GM19452 (cell line): ENCODE results near the gene KIAA0408.
A peak's percentile ranks its signal among the peaks of the same experiment; 100 is the strongest.

ENCODE experiments used
- ATAC-seq: cut with Tn5 transposase; IDR thresholded peaks from one replicate; pipeline ENCODE4 v1.9.1; 2021; ENCODE audit not compliant: unreplicated experiment

Gene KIAA0408

DNA sequence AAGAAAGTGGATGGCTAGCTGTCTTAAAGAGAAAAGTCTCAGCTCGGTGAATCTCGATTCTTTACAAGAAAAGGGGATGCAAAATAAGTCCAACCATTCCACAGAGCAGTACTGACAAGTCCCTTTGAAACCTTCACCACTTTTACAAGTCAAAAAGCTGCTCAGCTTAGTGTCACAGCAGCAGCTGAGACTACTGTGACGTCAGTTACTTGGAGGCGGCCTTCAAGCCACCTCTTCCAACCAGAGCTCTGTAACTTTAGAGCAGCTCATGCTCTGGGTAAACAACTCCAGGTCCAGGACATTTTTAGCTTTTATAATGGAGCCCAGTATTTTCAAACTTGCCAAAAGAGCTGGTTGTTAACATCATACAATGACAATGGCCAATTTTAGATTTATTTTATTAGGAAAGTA, at the start of gene KIAA0408:
Gene KIAA0408 (minus strand): TSS at position 159 of the 411 bp plus-strand sequence. CDS start 5,408 bp downstream, outside the sequence.
- ATAC-seq, result no peak

DNA sequence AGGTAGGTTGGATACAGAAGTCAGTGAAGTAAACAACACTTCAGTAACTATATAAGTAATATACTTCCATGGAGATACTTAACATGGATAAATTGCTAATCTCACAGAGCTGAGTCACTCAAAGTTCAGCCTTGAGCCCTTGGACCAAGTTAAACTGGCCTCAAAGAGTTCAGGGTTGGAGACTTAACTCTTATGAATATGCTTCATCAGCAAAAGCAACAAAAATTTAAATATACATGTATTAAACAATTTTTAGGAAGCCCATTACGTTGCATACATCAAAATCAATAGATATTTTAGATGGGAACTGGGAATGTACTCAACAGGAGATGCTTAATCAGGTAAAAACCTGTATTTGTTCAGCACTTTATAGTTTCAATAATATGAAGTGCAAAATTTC, 47.7 kb upstream of the KIAA0408 start:
- ATAC-seq, result no peak

GRCh38 chr6:127503022-127503421, 43.8 kb upstream of the KIAA0408 start:
- ATAC-seq, result no peak

- ATAC-seq, result no peak
Observed at GRCh38 chr6:127497410-127497809, 38.2 kb upstream of the KIAA0408 start.

- no peak for ATAC-seq
Observed at GRCh38 chr6:127496471-127496870, 37.3 kb upstream of the KIAA0408 start.

GRCh38 chr6:127494240-127494767, 35.1 kb upstream of the KIAA0408 start:
- ATAC-seq, result no peak

- ATAC-seq, result no peak
Observed at GRCh38 chr6:127489248-127489647, 30.1 kb upstream of the KIAA0408 start.

- ATAC-seq, result no peak
Observed at GRCh38 chr6:127486934-127487333, 27.7 kb upstream of the KIAA0408 start.

DNA sequence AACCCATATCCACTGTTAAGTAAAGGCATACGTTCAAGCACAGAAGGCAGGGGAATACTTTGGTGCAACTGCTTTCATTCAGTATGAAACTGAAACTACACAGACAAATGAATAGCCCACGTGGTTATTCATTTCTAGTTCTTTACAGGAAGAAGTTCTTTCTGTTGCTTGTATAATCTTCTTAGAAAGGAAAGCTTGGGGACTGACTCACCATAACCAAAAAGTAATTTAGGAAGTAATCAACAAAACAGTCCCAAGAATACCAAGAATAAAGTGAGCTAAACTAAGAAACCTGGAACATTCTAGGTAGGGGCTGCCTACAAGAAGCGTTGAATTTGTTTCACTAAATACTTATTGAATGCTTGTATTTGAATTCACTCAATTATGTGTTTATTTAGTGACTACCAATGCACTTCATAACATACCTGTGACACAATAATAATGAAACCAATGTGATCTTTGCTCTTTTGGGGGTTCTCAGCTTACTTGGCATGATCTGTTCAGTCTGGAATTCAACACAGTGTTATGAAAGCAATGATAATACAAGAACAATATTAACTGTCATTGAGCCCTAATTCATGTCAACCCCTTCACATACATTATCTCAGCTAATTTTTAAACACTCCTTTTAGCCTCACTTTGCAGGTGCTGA, 25.1 kb upstream of the KIAA0408 start:
- peak; percentile 99 for ATAC-seq

DNA sequence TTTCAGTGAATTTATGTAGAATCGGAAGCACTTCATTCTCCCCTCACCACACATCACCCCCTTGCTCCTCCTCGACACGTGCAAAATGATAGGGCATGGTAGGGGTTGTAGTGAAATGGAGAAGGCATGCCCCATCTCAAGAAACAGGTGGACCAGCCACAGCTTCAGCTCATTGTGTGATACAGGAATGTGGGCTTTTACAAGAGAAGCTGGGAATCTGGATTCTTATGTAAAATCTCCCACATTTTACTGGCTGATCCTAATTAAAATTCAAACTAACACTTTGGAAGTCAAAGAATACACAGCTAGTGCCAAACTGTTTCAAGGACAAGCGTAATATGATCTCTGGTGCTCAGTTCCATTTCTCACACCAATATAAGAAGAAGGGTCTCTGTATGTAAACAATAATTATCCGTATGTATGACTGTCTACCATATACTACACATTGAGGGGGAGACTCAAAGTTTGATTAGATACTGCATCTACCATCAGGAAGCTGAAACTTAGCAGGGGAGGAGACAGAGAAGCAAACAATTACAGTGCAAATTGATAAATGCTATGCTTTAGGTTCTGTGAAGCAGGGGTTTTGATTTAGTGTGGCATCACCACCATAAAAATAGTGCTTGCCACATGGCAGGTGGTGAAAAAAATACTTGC, 24.3 kb upstream of the KIAA0408 start:
- ATAC-seq, result peak; percentile 24

DNA sequence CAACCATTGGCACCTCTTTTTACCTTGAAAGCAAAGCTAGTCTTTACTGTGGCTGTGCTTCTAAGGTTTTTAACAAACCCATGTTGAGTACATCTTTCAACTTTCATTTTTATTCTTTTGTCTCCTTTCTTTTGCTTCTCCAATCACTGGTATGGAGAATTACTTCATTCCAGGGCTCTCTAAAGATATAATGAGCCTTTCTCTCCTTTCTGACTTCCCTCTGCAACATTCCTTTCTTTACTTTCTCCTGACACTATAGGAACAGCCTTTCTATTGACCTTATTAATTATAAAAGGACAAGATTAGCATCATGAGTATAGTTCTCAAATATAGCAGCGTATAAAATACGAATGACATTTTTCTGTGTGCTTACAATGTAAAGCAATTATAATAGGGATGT, 23.1 kb upstream of the KIAA0408 start:
- ATAC-seq, result no peak

DNA sequence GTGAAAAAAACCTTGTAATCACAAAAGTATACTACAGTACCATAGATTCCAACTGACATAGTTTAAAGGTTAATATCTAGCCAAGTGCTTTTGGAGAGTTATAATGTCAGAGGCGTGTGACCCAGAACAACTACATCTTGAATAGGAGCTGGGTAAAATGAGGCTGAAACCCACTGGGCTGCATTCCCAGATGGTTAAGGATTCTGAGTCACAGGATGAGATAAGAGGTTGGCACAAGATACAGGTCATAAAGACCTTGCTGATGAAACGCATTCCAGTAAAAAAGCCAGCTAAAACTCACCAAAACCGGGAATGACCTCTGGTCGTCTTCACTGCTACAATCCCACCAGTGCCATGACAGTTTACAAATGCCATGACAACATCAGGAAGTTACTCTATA, 22.4 kb upstream of the KIAA0408 start:
- no peak for ATAC-seq

GRCh38 chr6:127481111-127481510, 21.9 kb upstream of the KIAA0408 start:
- no peak for ATAC-seq

GRCh38 chr6:127477658-127478057, 18.5 kb upstream of the KIAA0408 start:
- ATAC-seq, result no peak

GRCh38 chr6:127475823-127476176, 16.6 kb upstream of the KIAA0408 start:
- ATAC-seq, result no peak

DNA sequence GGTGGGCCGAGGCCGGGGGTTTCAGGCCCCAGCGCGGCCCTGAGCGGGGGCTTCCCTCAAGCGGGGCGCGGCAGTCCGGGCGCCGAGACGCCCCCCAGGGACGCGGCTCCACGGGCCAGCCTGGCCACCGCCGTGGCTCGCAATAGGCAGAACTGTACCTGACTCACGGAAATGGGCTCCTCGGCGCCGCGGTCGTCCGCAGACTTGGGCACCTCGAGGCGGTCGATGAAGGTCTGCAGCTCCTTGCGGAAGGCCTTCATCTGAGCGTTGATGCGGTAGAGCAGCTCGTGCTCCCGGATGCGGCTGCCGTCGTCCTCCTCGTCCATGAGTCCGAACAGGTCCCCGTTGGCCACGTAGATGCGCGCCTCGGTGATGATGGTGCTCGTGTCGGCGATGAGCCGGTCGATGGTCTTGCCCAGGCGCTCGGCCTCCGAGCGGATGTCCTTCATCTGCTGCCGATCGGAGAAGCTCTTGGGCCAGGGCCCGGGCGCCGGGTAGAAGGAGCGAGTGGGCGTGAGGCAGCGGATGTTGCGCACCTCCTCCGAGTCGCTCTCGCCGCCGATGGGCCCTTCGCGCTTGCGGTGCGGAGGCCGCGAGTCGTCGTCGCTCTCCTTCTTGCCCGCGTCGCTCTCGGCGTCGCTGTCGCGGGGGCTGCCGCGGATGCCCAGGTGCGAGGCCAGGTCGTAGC, 16.1 kb upstream of the KIAA0408 start:
- no peak for ATAC-seq

GRCh38 chr6:127471379-127472255, 12.4 kb upstream of the KIAA0408 start:
- no peak for ATAC-seq

- ATAC-seq, result no peak
Observed at GRCh38 chr6:127468936-127469335, 9.7 kb upstream of the KIAA0408 start.

DNA sequence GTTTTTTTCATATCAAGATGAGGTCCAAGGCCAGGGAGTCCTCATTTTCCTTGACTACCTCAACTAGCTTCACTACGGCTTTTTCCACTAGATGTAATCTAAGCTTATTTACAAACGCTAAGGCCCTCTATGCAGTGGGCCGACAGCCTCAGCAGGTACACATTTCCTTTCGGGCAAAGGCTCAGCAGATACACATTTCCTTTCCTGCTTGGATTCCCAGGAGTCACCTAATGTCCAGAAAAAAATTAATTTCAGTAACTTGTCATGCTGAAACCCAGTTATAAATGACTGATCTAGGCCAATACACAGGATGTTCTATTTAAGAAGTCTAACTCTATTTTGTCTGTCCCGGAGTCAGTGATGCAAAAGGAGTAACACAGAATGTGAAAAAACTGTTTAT, 7.2 kb upstream of the KIAA0408 start:
- no peak for ATAC-seq

- peak; percentile 89 for ATAC-seq
Observed at GRCh38 chr6:127464881-127465459, 5.8 kb upstream of the KIAA0408 start.
